ENCODE data around the gene NAALADL2.

NAALADL2 gene

DNA sequence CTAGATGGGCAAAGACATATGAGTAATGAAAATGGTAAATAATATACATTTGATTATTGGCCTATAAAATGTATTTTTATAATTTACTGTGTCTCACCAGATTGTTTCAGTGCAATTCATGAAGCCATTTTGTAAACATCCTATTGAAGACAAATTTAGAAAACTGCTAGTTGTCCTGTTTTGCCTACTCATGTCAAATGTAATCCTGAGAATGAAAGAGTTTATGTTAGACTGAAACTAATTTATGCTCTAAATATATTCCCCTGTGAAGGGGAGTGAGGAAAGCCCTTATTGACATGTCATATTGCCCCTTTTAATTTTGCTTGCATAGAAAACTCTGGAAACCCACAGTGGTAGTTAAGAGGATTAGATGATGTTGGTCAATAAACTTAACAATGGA is 610.0 kb downstream of the NAALADL2 start:
- no peak for DNase-seq (ENCODE audit: low read depth)
- H3K9ac ChIP-seq (ENCODE audit: low read length) = no peak overlapping the region
- H3K4me1 ChIP-seq (ENCODE audit: control insufficient read depth, insufficient read depth, low read length) = no peaks in the 10 kb centered on the region
- no peaks in the 10 kb centered on the region for H3K36me3 ChIP-seq (ENCODE audit: control insufficient read depth, insufficient read depth, low read length, severe bottlenecking)
- H3K4me3 ChIP-seq (ENCODE audit: low read length) = no peak overlapping the region
- H3K27me3 ChIP-seq (replicated peaks; ENCODE audit: control insufficient read depth, insufficient read depth, low read length) = no peaks in the 10 kb centered on the region
- no peaks in the 10 kb centered on the region for H3K9me3 ChIP-seq (ENCODE audit: control insufficient read depth, low read length)

- Histone ChIP-seq H3K4me1 (ENCODE audit: control insufficient read depth, insufficient read depth, low read length) (peaks cover 3% of the 10 kb centered on the region), H3K36me3 (ENCODE audit: control insufficient read depth, insufficient read depth, low read length, severe bottlenecking) (no peaks in the 10 kb centered on the region), H3K4me3 (ENCODE audit: low read length) (no peak overlapping the region), H3K27me3 (replicated peaks; ENCODE audit: control insufficient read depth, insufficient read depth, low read length) (no peaks in the 10 kb centered on the region), H3K9ac (ENCODE audit: low read length) (no peak overlapping the region), H3K9me3 (ENCODE audit: control insufficient read depth, low read length) (no peaks in the 10 kb centered on the region)
- DNase-seq (ENCODE audit: low read depth) = no peak
These were observed 616.6 kb downstream of the NAALADL2 start for GRCh38 chr3:175475765-175476164.

- no peak overlapping the region for H3K9ac ChIP-seq (ENCODE audit: low read length)
- no peak overlapping the region for H3K4me3 ChIP-seq (ENCODE audit: low read length)
- no peaks in the 10 kb centered on the region for H3K36me3 ChIP-seq (ENCODE audit: control insufficient read depth, insufficient read depth, low read length, severe bottlenecking)
- no peaks in the 10 kb centered on the region for H3K27me3 ChIP-seq (replicated peaks; ENCODE audit: control insufficient read depth, insufficient read depth, low read length)
- no peaks in the 10 kb centered on the region for H3K9me3 ChIP-seq (ENCODE audit: control insufficient read depth, low read length)
- no peak for DNase-seq (ENCODE audit: low read depth)
- H3K4me1 ChIP-seq (ENCODE audit: control insufficient read depth, insufficient read depth, low read length) = peaks cover 3% of the 10 kb centered on the region
These were observed 617.4 kb downstream of the NAALADL2 start for GRCh38 chr3:175476489-175476888.

DNA sequence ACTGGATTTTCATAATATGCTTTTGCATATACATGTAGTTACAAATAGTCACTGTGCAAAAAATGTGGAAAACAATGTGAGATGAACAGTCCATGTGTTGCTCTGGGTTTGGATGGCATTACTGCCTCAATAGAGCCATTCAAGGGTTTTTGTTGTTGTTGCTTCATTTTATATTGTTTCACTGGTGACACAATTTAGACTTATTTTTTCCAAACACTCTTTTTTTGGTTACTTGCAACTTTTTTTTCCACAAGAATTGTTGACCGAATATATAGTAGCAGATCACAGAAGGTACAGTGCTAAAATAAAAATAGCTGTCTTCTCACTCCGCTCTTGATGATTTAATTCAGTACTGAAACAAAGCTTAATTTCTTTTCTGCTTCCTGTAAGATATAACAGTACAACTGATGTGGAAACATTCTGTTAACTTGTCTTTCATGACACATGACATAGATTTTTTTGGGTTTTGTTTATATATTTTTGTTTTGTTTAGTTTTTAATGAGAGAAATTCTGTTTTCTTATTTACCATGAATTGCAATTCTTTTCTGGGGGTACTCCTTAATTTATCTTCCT is 618.6 kb downstream of the NAALADL2 start:
- no peaks in the 10 kb centered on the region for H3K9me3 ChIP-seq (ENCODE audit: control insufficient read depth, low read length)
- H3K9ac ChIP-seq (ENCODE audit: low read length) = no peak overlapping the region
- H3K27me3 ChIP-seq (replicated peaks; ENCODE audit: control insufficient read depth, insufficient read depth, low read length) = no peaks in the 10 kb centered on the region
- no peaks in the 10 kb centered on the region for H3K36me3 ChIP-seq (ENCODE audit: control insufficient read depth, insufficient read depth, low read length, severe bottlenecking)
- H3K4me1 ChIP-seq (ENCODE audit: control insufficient read depth, insufficient read depth, low read length) = peaks cover 3% of the 10 kb centered on the region
- DNase-seq (ENCODE audit: low read depth) = no peak
- no peak overlapping the region for H3K4me3 ChIP-seq (ENCODE audit: low read length)

GRCh38 chr3:175478301-175478700 is 619.2 kb downstream of the NAALADL2 start:
- no peaks in the 10 kb centered on the region for H3K27me3 ChIP-seq (replicated peaks; ENCODE audit: control insufficient read depth, insufficient read depth, low read length)
- peaks cover 3% of the 10 kb centered on the region for H3K4me1 ChIP-seq (ENCODE audit: control insufficient read depth, insufficient read depth, low read length)
- H3K4me3 ChIP-seq (ENCODE audit: low read length) = no peak overlapping the region
- peak; percentile 10 for DNase-seq (ENCODE audit: low read depth)
- H3K9ac ChIP-seq (ENCODE audit: low read length) = no peak overlapping the region
- no peaks in the 10 kb centered on the region for H3K9me3 ChIP-seq (ENCODE audit: control insufficient read depth, low read length)
- H3K36me3 ChIP-seq (ENCODE audit: control insufficient read depth, insufficient read depth, low read length, severe bottlenecking) = no peaks in the 10 kb centered on the region

DNA sequence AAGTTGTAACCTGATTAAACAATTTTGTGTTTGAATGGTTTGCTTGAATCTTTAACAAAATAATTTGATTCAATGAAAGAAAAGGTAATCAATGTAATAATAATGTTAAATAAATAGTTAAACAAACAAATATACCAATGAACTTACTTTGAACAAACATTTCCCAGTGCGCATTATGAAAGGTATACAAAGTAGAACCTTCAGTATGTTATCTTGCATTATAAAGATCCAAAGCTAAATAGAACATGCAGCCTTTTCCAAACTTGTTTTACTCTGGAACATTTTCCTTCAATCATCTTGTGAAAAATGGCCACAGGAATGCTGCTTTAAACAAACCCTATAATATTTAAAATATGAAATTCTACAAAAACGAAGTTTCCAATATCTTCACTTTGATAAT is 620.0 kb downstream of the NAALADL2 start:
- Histone ChIP-seq H3K36me3 (ENCODE audit: control insufficient read depth, insufficient read depth, low read length, severe bottlenecking) (no peaks in the 10 kb centered on the region), H3K4me3 (ENCODE audit: low read length) (no peak overlapping the region), H3K27me3 (replicated peaks; ENCODE audit: control insufficient read depth, insufficient read depth, low read length) (no peaks in the 10 kb centered on the region), H3K9ac (ENCODE audit: low read length) (no peak overlapping the region), H3K4me1 (ENCODE audit: control insufficient read depth, insufficient read depth, low read length) (peaks cover 3% of the 10 kb centered on the region), H3K9me3 (ENCODE audit: control insufficient read depth, low read length) (no peaks in the 10 kb centered on the region)
- no peak for DNase-seq (ENCODE audit: low read depth)

DNA sequence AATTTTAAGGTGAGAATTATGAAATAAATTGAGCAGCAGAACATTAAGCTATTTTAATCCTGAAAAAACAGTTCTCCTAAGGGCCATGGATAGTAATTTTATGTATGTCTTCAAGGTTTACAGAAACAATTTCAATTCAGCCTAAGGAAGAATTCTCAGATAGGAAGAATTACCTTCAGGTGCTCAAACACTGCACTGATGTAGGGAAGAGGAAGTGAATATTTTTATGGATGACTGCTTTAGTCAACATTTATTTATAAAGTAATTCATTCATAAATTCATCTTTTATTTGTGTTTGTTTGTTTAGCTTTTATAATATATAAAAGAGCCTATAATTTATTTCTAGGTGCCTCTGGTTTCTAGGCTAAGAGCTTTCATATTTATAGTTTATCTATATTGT is 620.7 kb downstream of the NAALADL2 start:
- Histone ChIP-seq H3K9me3 (ENCODE audit: control insufficient read depth, low read length) (no peaks in the 10 kb centered on the region), H3K4me1 (ENCODE audit: control insufficient read depth, insufficient read depth, low read length) (peaks cover 3% of the 10 kb centered on the region), H3K9ac (ENCODE audit: low read length) (no peak overlapping the region), H3K27me3 (replicated peaks; ENCODE audit: control insufficient read depth, insufficient read depth, low read length) (no peaks in the 10 kb centered on the region), H3K4me3 (ENCODE audit: low read length) (no peak overlapping the region), H3K36me3 (ENCODE audit: control insufficient read depth, insufficient read depth, low read length, severe bottlenecking) (no peaks in the 10 kb centered on the region)
- no peak for DNase-seq (ENCODE audit: low read depth)

- Histone ChIP-seq H3K9me3 (ENCODE audit: control insufficient read depth, low read length) (no peaks in the 10 kb centered on the region), H3K4me3 (ENCODE audit: low read length) (no peak overlapping the region), H3K4me1 (ENCODE audit: control insufficient read depth, insufficient read depth, low read length) (no peaks in the 10 kb centered on the region), H3K36me3 (ENCODE audit: control insufficient read depth, insufficient read depth, low read length, severe bottlenecking) (no peaks in the 10 kb centered on the region), H3K27me3 (replicated peaks; ENCODE audit: control insufficient read depth, insufficient read depth, low read length) (no peaks in the 10 kb centered on the region), H3K9ac (ENCODE audit: low read length) (no peak overlapping the region)
- DNase-seq (ENCODE audit: low read depth) = no peak
These were observed 625.5 kb downstream of the NAALADL2 start for GRCh38 chr3:175484666-175485065.

DNA sequence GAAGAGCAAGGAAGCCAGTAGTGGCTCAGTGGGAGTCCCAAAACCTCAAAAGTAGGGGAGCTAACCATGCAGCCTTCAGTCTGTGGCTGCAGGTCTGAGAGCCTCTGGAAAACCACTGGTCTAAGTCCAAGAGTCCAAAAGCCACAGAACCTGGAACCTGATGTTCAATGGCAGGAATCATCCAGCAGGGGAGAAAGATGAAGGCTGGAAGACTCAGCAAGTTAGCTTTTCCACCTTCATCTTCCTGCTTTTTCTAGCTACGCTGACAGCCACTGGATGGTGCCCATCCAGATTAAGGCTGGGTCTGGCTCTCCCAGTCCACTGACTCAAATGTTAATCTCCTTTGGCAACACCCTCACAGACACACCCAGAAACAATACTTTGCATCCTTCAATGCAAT is 626.3 kb downstream of the NAALADL2 start:
- no peak for DNase-seq (ENCODE audit: low read depth)
- H3K4me1 ChIP-seq (ENCODE audit: control insufficient read depth, insufficient read depth, low read length) = no peaks in the 10 kb centered on the region
- no peaks in the 10 kb centered on the region for H3K27me3 ChIP-seq (replicated peaks; ENCODE audit: control insufficient read depth, insufficient read depth, low read length)
- no peaks in the 10 kb centered on the region for H3K36me3 ChIP-seq (ENCODE audit: control insufficient read depth, insufficient read depth, low read length, severe bottlenecking)
- H3K4me3 ChIP-seq (ENCODE audit: low read length) = no peak overlapping the region
- H3K9me3 ChIP-seq (ENCODE audit: control insufficient read depth, low read length) = no peaks in the 10 kb centered on the region
- H3K9ac ChIP-seq (ENCODE audit: low read length) = no peak overlapping the region

GRCh38 chr3:175486255-175486654 is 627.1 kb downstream of the NAALADL2 start:
- Histone ChIP-seq H3K9me3 (ENCODE audit: control insufficient read depth, low read length) (no peaks in the 10 kb centered on the region), H3K9ac (ENCODE audit: low read length) (no peak overlapping the region), H3K36me3 (ENCODE audit: control insufficient read depth, insufficient read depth, low read length, severe bottlenecking) (no peaks in the 10 kb centered on the region), H3K4me3 (ENCODE audit: low read length) (no peak overlapping the region), H3K4me1 (ENCODE audit: control insufficient read depth, insufficient read depth, low read length) (no peaks in the 10 kb centered on the region), H3K27me3 (replicated peaks; ENCODE audit: control insufficient read depth, insufficient read depth, low read length) (no peaks in the 10 kb centered on the region)
- no peak for DNase-seq (ENCODE audit: low read depth)

DNA sequence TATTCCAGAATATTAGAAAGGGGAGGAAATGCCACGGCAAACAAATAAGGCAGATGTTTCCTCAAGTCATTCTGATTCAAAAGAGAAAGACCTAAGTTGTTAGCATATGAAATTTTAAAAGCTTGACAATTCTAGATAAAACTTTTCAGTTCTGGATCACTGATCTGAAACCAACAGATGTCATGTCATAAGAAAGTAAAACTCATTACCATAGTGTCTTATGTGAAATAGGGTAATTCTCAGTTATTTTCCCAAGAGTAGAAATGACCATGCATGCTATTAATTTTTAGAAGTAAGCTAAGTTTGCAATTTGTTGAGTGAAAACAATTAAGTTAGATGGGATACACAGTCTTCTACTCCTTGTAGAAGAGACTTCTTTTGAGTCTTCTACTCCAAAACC is 630.3 kb downstream of the NAALADL2 start:
- DNase-seq (ENCODE audit: low read depth) = no peak
- Histone ChIP-seq H3K36me3 (ENCODE audit: control insufficient read depth, insufficient read depth, low read length, severe bottlenecking) (no peaks in the 10 kb centered on the region), H3K27me3 (replicated peaks; ENCODE audit: control insufficient read depth, insufficient read depth, low read length) (no peaks in the 10 kb centered on the region), H3K9ac (ENCODE audit: low read length) (no peak overlapping the region), H3K9me3 (ENCODE audit: control insufficient read depth, low read length) (no peaks in the 10 kb centered on the region), H3K4me3 (ENCODE audit: low read length) (no peak overlapping the region), H3K4me1 (ENCODE audit: control insufficient read depth, insufficient read depth, low read length) (no peaks in the 10 kb centered on the region)

DNA sequence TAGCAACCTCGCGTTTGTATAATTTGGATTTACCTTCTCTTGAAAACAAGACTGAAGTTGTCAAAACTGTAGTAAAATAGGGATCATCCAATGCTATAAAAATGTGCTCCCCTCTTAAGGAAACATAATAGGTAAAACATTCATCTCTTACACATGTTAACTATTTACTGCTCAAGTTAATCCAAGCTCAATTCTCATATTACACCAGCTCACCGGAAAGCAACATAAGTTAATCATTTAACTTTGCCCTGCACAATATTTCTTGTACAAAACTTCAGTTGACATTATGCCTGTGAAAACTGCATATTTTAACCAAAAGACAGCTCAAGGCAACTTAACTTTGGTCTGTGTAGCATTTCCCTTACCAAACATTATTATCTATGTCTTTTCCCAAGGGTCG is 634.2 kb downstream of the NAALADL2 start:
- peak; percentile 4 for DNase-seq (ENCODE audit: low read depth)
- Histone ChIP-seq H3K9ac (ENCODE audit: low read length) (no peak overlapping the region), H3K4me3 (ENCODE audit: low read length) (no peak overlapping the region), H3K27me3 (replicated peaks; ENCODE audit: control insufficient read depth, insufficient read depth, low read length) (no peaks in the 10 kb centered on the region), H3K9me3 (ENCODE audit: control insufficient read depth, low read length) (no peaks in the 10 kb centered on the region), H3K4me1 (ENCODE audit: control insufficient read depth, insufficient read depth, low read length) (no peaks in the 10 kb centered on the region), H3K36me3 (ENCODE audit: control insufficient read depth, insufficient read depth, low read length, severe bottlenecking) (no peaks in the 10 kb centered on the region)

Measured in adipocyte (in vitro differentiated cells).